HCT116 (cell line): ENCODE data around the gene SGMS1.

Experiments used
- CEBPB ChIP-seq: IDR thresholded peaks from 2 replicates; pipeline ENCODE4 v1.6.1; 2012; ENCODE audit warnings: low read depth
- CTCF ChIP-seq, 3 experiments: fragments of 200-600 bp in 1 of 3; sonication (generic) in 1 of 3; IDR thresholded peaks in 2 of 3; conservative IDR thresholded peaks in 1 of 3; 2 replicates each; pipeline ENCODE4 v1.5.1; 2012 to 2017; ENCODE audit warnings: low read depth in 2 of 3, low read length in 2 of 3, antibody characterized with exemption in 1 of 3, borderline replicate concordance in 1 of 3, control low read depth in 1 of 3, mild to moderate bottlenecking in 1 of 3, mixed read lengths in 1 of 3, mixed run types in 1 of 3, moderate library complexity in 1 of 3; ENCODE audit not compliant: insufficient read depth in 1 of 3
- EGR1 ChIP-seq: IDR thresholded peaks from 2 replicates; pipeline ENCODE4 v1.6.1; 2012; ENCODE audit warnings: low read depth
- EZH2 ChIP-seq: fragments of 200-600 bp; sonication (generic); IDR thresholded peaks from 2 replicates; pipeline ENCODE4 v1.6.1; 2017; ENCODE audit warnings: antibody characterized with exemption, mixed run types
- EZH2phosphoT487 ChIP-seq: fragments of 200-600 bp; IDR thresholded peaks from 2 replicates; pipeline ENCODE4 v1.6.1; 2018; ENCODE audit warnings: antibody characterized with exemption, borderline replicate concordance
- JUND ChIP-seq: IDR thresholded peaks from 2 replicates; pipeline ENCODE4 v1.6.1; 2012
- POLR2A ChIP-seq: IDR thresholded peaks from 2 replicates; pipeline ENCODE4 v1.7.0; 2011; ENCODE audit warnings: borderline replicate concordance; ENCODE audit not compliant: insufficient read depth, insufficient read length; ENCODE audit errors: extremely low read depth
- POLR2AphosphoS5 ChIP-seq: IDR thresholded peaks from 2 replicates; pipeline ENCODE4 v1.6.1; 2011; ENCODE audit warnings: mild to moderate bottlenecking, low read depth, low read length, moderate library complexity
- REST ChIP-seq: IDR thresholded peaks from 2 replicates; pipeline ENCODE4 v1.6.1; 2012; ENCODE audit warnings: low read depth
- TF ChIP-seq, protein P1 (sequence below): IDR thresholded peaks from 2 replicates; pipeline ENCODE4 v1.6.1; 2012

GRCh38 chr10:50469288-50469687, 154.5 kb downstream of the SGMS1 start:
- TF ChIP-seq EGR1 (no peak), CTCF (IDR thresholded peaks at IDR 0.05 in 2 of 3, conservative IDR thresholded peaks at IDR 0.05 in 1 of 3; ENCODE audit: borderline replicate concordance in 1 of 3, insufficient read depth in 1 of 3, low read depth in 2 of 3, low read length in 2 of 3) (no peak), JUND (no peak), REST (no peak), CEBPB (no peak), POLR2A (no peak), EZH2phosphoT487 (no peak), POLR2AphosphoS5 (no peak), EZH2 (no peak)
- TF ChIP-seq, protein P1, sequence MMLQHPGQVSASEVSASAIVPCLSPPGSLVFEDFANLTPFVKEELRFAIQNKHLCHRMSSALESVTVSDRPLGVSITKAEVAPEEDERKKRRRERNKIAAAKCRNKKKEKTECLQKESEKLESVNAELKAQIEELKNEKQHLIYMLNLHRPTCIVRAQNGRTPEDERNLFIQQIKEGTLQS, result no peak
